SK-N-SH (cell line): Measurements from ENCODE around the gene TAS2R41.

ENCODE experiments used
- CHD2 ChIP-seq: fragments of 150-350 bp; IDR thresholded peaks from 2 replicates; pipeline ENCODE4 v1.6.1; 2018; ENCODE audit warnings: low read length; ENCODE audit not compliant: partially characterized antibody
- CTCF ChIP-seq: fragments of 200-600 bp; sonication (generic); IDR thresholded peaks from 2 replicates; pipeline ENCODE4 v1.6.1; 2017; ENCODE audit warnings: antibody characterized with exemption, mild to moderate bottlenecking, moderate library complexity
- EP300 ChIP-seq, 2 experiments: IDR thresholded peaks; 2 replicates each; pipeline versions ENCODE4 v1.4.0 to v1.6.1; 2012; ENCODE audit warnings: borderline replicate concordance in 1 of 2, low read depth in 1 of 2, low read length in 1 of 2
- POLR2AphosphoS5 ChIP-seq: IDR thresholded peaks from 2 replicates; pipeline ENCODE4 v1.6.1; 2012; ENCODE audit warnings: low read depth, low read length
- RFX5 ChIP-seq: IDR thresholded peaks from 2 replicates; pipeline ENCODE4 v1.6.1; 2012; ENCODE audit warnings: mild to moderate bottlenecking, improper control_type of control experiment, low read length
- TAF1 ChIP-seq: IDR thresholded peaks from 2 replicates; pipeline ENCODE4 v1.6.1; 2012; ENCODE audit warnings: low read depth, mild to moderate bottlenecking, low read length, moderate library complexity, borderline replicate concordance
- TCF12 ChIP-seq: IDR thresholded peaks from 2 replicates; pipeline ENCODE4 v1.4.0; 2012
- USF2 ChIP-seq: fragments of 150-350 bp; IDR thresholded peaks from 2 replicates; pipeline ENCODE4 v1.6.1; 2017; ENCODE audit warnings: antibody characterized with exemption, low read length, low read depth, borderline replicate concordance
- YY1 ChIP-seq: IDR thresholded peaks from 2 replicates; pipeline ENCODE4 v1.4.0; 2012; ENCODE audit warnings: low read depth, mild to moderate bottlenecking
- ZBTB33 ChIP-seq: IDR thresholded peaks from 2 replicates; pipeline ENCODE4 v1.4.0; 2012; ENCODE audit warnings: low read depth, borderline replicate concordance

GRCh38 chr7:143437578-143437977 lies 40.1 kb upstream of the TAS2R41 start:
- TF ChIP-seq ZBTB33 (no peak), CHD2 (no peak), RFX5 (no peak), CTCF (no peak), POLR2AphosphoS5 (no peak), TAF1 (no peak), TCF12 (no peak), YY1 (no peak), EP300 (IDR thresholded peaks at IDR 0.05; ENCODE audit: borderline replicate concordance in 1 of 2, low read depth in 1 of 2, low read length in 1 of 2) (no peak), USF2 (no peak)
